K562 (cell line): ENCODE data around the gene SNX1. TPM values are rescaled to one million over a fixed set of nuclear protein-coding genes. Genes with fewer than 3 reads are reported as not detected.

Experiments used
- ATAC-seq: fragments of 200-7000 bp; cut with Tn5 transposase; 3 replicates; pipeline ENCODE4 v1.9.1; 2020; ENCODE audit warnings: moderate library complexity
- BruUV-seq: library from RNA; stranded (reverse); fragments of 400-500 nt; replicated peaks from 2 replicates; lab custom pipeline; 2021; lab: Mats Ljungman, UMichigan
- CTCF ChIA-PET: fragments of 300-600 bp; formaldehyde crosslinking; extraction: SDS; loops from one replicate; lab custom pipeline; 2021; ENCODE audit warnings: low intra/inter-chr PET ratio; lab: Yijun Ruan, JAX
- POLR2A ChIA-PET: fragments of 300-600, 350-650 bp; sonication (Branson Sonifier 250); formaldehyde crosslinking; extraction: SDS; loops from one replicate; lab custom pipeline; 2021; ENCODE audit warnings: antibody characterized with exemption, inconsistent platforms; lab: Yijun Ruan, JAX
- DNase-seq, 4 experiments: peaks; one replicate each; pipeline versions ENCODE4 v3.0.0 to v3.0.0-alpha.2; 2011 to 2018; ENCODE audit warnings: low spot score in 3 of 4, mixed read lengths in 3 of 4; ENCODE audit errors: extremely low read depth in 1 of 4
- FAIRE-seq: peaks from 2 replicates; lab custom pipeline; 2011; peaks lifted over from hg19 to GRCh38; lab: Jason Lieb, UNC
- H2AFZ ChIP-seq: 2 replicates; pipeline ENCODE4 v1.6.0; 2011; ENCODE audit warnings: low read depth, low read length, control low read depth, inconsistent platforms
- H3K27ac ChIP-seq: fragments of 200-600 bp; 3 replicates; pipeline ENCODE4 v1.8.0; 2011; ENCODE audit warnings: low read depth, mild to moderate bottlenecking, control low read depth, inconsistent platforms, low read length, moderate library complexity, mixed read lengths; ENCODE audit errors: extremely low read depth
- H3K27me3 ChIP-seq, 2 experiments: fragments of 300-600 bp in 1 of 2; 2 replicates in 1 of 2; 3 replicates in 1 of 2; pipeline versions ENCODE4 v1.6.0 to v1.8.0; 2011; ENCODE audit warnings: inconsistent platforms in 2 of 2, low read length in 2 of 2, mild to moderate bottlenecking in 1 of 2, mixed read lengths in 1 of 2, moderate library complexity in 1 of 2; ENCODE audit not compliant: control insufficient read depth in 2 of 2, insufficient read depth in 2 of 2
- H3K36me3 ChIP-seq: fragments of 300-600 bp; 3 replicates; pipeline ENCODE4 v1.8.0; 2011; ENCODE audit warnings: mild to moderate bottlenecking, low read length, inconsistent platforms; ENCODE audit not compliant: control insufficient read depth, insufficient read depth
- H3K4me1 ChIP-seq, 2 experiments: fragments of 200-600 bp in 1 of 2; replicated peaks in 1 of 2; 2 replicates in 1 of 2; 3 replicates in 1 of 2; pipeline versions ENCODE4 v1.5.1 to v1.8.0; 2011; ENCODE audit warnings: inconsistent platforms in 2 of 2, low read length in 2 of 2, mild to moderate bottlenecking in 1 of 2, mixed read lengths in 1 of 2, moderate library complexity in 1 of 2; ENCODE audit not compliant: control insufficient read depth in 2 of 2, insufficient read depth in 2 of 2
- H3K4me2 ChIP-seq: 2 replicates; pipeline ENCODE4 v1.6.1; 2011; ENCODE audit warnings: low read length, control low read depth, inconsistent platforms, mixed read lengths; ENCODE audit not compliant: insufficient read depth
- H3K4me3 ChIP-seq: fragments of 200-600 bp; sonication (generic), shearing (Covaris generic); 2 replicates; pipeline ENCODE4 v1.5.1; 2016; ENCODE audit warnings: control low read depth, inconsistent platforms
- H3K79me2 ChIP-seq: fragments of 200-600 bp; 3 replicates; pipeline ENCODE4 v1.8.0; 2011; ENCODE audit warnings: low read length, inconsistent platforms; ENCODE audit not compliant: control insufficient read depth, insufficient read depth
- H3K9ac ChIP-seq, 2 experiments: 2 replicates each; pipeline versions ENCODE4 v1.6.0 to v1.6.1; 2011; ENCODE audit warnings: low read depth in 2 of 2, low read length in 2 of 2, control low read depth in 1 of 2, inconsistent platforms in 1 of 2, mild to moderate bottlenecking in 1 of 2, mixed read lengths in 1 of 2; ENCODE audit not compliant: insufficient read depth in 1 of 2
- H3K9me1 ChIP-seq: one replicate; pipeline ENCODE4 v1.6.0; 2011; ENCODE audit warnings: inconsistent platforms, mild to moderate bottlenecking, low read length, moderate library complexity; ENCODE audit not compliant: control insufficient read depth, insufficient read depth
- H3K9me3 ChIP-seq: replicated peaks from 2 replicates; pipeline ENCODE4 v1.5.1; 2011; ENCODE audit warnings: low read depth, low read length, inconsistent platforms; ENCODE audit not compliant: control insufficient read depth, insufficient read depth
- H4K20me1 ChIP-seq: replicated peaks from 2 replicates; pipeline ENCODE4 v1.6.1; 2011; ENCODE audit warnings: low read length, inconsistent platforms, mixed read lengths; ENCODE audit not compliant: control insufficient read depth, insufficient read depth
- ASH1L ChIP-seq: fragments of 450-650 bp; IDR thresholded peaks from 2 replicates; pipeline ENCODE4 v1.6.1; 2018; ENCODE audit warnings: borderline replicate concordance, mild to moderate bottlenecking, low read depth; ENCODE audit not compliant: partially characterized antibody
- BCL6 ChIP-seq: fragments of 250-450 bp; sonication (Bioruptor Pico); IDR thresholded peaks from 2 replicates; pipeline ENCODE4 v1.4.0; 2020
- BCOR ChIP-seq: fragments of 450-650 bp; IDR thresholded peaks from 2 replicates; pipeline ENCODE4 v1.6.1; 2016
- CBFA2T3 ChIP-seq: fragments of 450-650 bp; IDR thresholded peaks from 2 replicates; pipeline ENCODE4 v1.6.1; 2017
- ID3 ChIP-seq, 2 experiments: fragments of 250-450 bp in 1 of 2; fragments of 450-650 bp in 1 of 2; sonication (Bioruptor Pico) in 1 of 2; IDR thresholded peaks; 2 replicates each; pipeline versions ENCODE4 v1.6.1 to v1.8.0; 2016 to 2021; ENCODE audit warnings: mild to moderate bottlenecking in 2 of 2, moderate library complexity in 2 of 2, missing compliant biosample characterization in 1 of 2, missing genetic modification characterization in 1 of 2
- KHSRP ChIP-seq: fragments of 450-650 bp; IDR thresholded peaks from 2 replicates; pipeline ENCODE4 v1.6.1; 2017
- MAX ChIP-seq: sonication (generic); formaldehyde crosslinking; IDR thresholded peaks from 2 replicates; pipeline ENCODE4 v1.9.0; 2022; ENCODE audit warnings: mild to moderate bottlenecking, missing genetic modification reagents
- POLR2B ChIP-seq: fragments of 450-650 bp; IDR thresholded peaks from 2 replicates; pipeline ENCODE4 v1.6.1; 2018; ENCODE audit warnings: low read depth; ENCODE audit not compliant: partially characterized antibody
- RBM14 ChIP-seq: fragments of 200-400 bp; formaldehyde crosslinking; IDR thresholded peaks from 2 replicates; pipeline ENCODE4 v1.6.1; 2018; ENCODE audit warnings: low read depth, mild to moderate bottlenecking, low read length, moderate library complexity, borderline replicate concordance; ENCODE audit not compliant: insufficient read depth
- RBM25 ChIP-seq: fragments of 200-400 bp; formaldehyde crosslinking; IDR thresholded peaks from 2 replicates; pipeline ENCODE4 v1.6.1; 2018; ENCODE audit warnings: low read length, low read depth, moderate library complexity; ENCODE audit not compliant: severe bottlenecking
- SIN3B ChIP-seq: fragments of 450-650 bp; IDR thresholded peaks from 2 replicates; pipeline ENCODE4 v1.6.1; 2017; ENCODE audit warnings: low read depth, mild to moderate bottlenecking, moderate library complexity
- SMARCA4 ChIP-seq: fragments of 450-650 bp; IDR thresholded peaks from 2 replicates; pipeline ENCODE4 v1.6.1; 2016
- STAT6 ChIP-seq: sonication (generic); formaldehyde crosslinking; IDR thresholded peaks from 2 replicates; pipeline ENCODE4 v1.8.1; 2023; ENCODE audit warnings: mild to moderate bottlenecking, missing genetic modification reagents
- THAP12 ChIP-seq: fragments of 250-450 bp; sonication (Bioruptor Pico); IDR thresholded peaks from 2 replicates; pipeline ENCODE4 v1.9.0; 2021; ENCODE audit warnings: mild to moderate bottlenecking, inconsistent platforms
- ZNF76 ChIP-seq: fragments of 250-450 bp; sonication (Bioruptor Pico); IDR thresholded peaks from 2 replicates; pipeline ENCODE4 v1.4.0; 2020; ENCODE audit warnings: mild to moderate bottlenecking, moderate library complexity, borderline replicate concordance
- WGBS: fragments of 100-300 bp; shearing (Covaris generic); methylation state at CpG from one replicate; pipeline ENCODE4 v1.1.6; 2016; ENCODE audit warnings: low coverage, mixed read lengths; ENCODE audit not compliant: insufficient coverage; ENCODE audit errors: missing lambda C conversion rate; 5-methylcytosine and 5-hydroxymethylcytosine counted together
- in situ Hi-C: fragments of 300-500 bp; cut with MboI; formaldehyde crosslinking; loops from 4 replicates; pipeline ENCODE4 v1.15.0; 2018; ENCODE audit warnings: inconsistent platforms, mixed read lengths
- intact Hi-C: fragments of 100-400 bp; cut with micrococcal nuclease; formaldehyde crosslinking; loops from 2 replicates; pipeline ENCODE4 v1.14.2; 2022
- polyA plus RNA-seq, 8 experiments: library from polyadenylated mRNA; depleted of rRNA in 4 of 8; stranded (reverse) in 5 of 8; unstranded in 3 of 8; fragments of >200 nt; fragmentation: Nextera tagmentation in 2 of 8; fragmentation: Illumina TruSeq in 1 of 8; extraction: Ambion mirVana in 2 of 8; extraction: Trizol in 1 of 8; gene quantifications; 2 replicates each; pipeline versions ENCODE4 v1.2.1 to v1.2.3, GENCODE V29; 2011 to 2014; ENCODE audit warnings: inconsistent platforms in 1 of 8, missing spikeins in 1 of 8
- total RNA-seq, 7 experiments: library from RNA; depleted of rRNA in 6 of 7; stranded (reverse); fragments of >200 nt in 6 of 7; fragmentation: Illumina TruSeq in 2 of 7; extraction: Trizol in 2 of 7; gene quantifications; 2 replicates each; pipeline versions ENCODE4 v1.2.1 to v1.2.3, GENCODE V29; 2011 to 2021; ENCODE audit warnings: low replicate concordance in 1 of 7

The SNX1 gene
- total and polyA plus RNA-seq, 9 of the 15 experiments (the other 6 are each of a cell fraction or from before 2014, with no cell fraction given): 11.0 to 105 (median 59.9) TPM

GRCh38 chr15:64082757-64083156 is 13.0 kb upstream of the SNX1 start:
- Histone ChIP-seq H3K36me3 (peaks cover 50% of the 10 kb centered on the region), H3K9me3 (no peaks in the 10 kb centered on the region), H4K20me1 (no peaks in the 10 kb centered on the region; the same call in 1 of the 2 replicates), H3K4me3 (no peak overlapping the region), H2AFZ (no peak overlapping the region), H3K79me2 (peaks cover 39% of the 10 kb centered on the region), H3K27ac (no peak overlapping the region), H3K27me3 (no peaks in the 10 kb centered on the region), H3K9me1 (no peaks in the 10 kb centered on the region), H3K4me1 (no peaks in the 10 kb centered on the region; a peak in 2 of 5 replicates), H3K4me2 (no peak overlapping the region), H3K9ac (no peak overlapping the region)
- DNase-seq: no peak
- POLR2A ChIA-PET: interaction anchor here (1.4 kb wide), 1 partner anchor 11 kb away, joined by 7 read pairs; the partner anchor contains the start of gene CIAO2A
- in situ Hi-C loops: no loop called here
- CTCF ChIA-PET: no interaction called here
- FAIRE-seq: no peak
- no peak for ATAC-seq
- intact Hi-C loops: no loop called here
- 60% methylated on average over 3 of the region's 3 CpGs for WGBS
- BruUV-seq: no TSS peak
- no peak for TF ChIP-seq MAX (CRISPR knock-in tag)
- peak; percentile 21 for TF ChIP-seq RBM25
- no peak for TF ChIP-seq SIN3B
- no peak for TF ChIP-seq ASH1L
- no peak for TF ChIP-seq KHSRP
- no peak for TF ChIP-seq ID3 (CRISPR knock-in tag; IDR thresholded peaks at IDR 0.05)
- no peak for TF ChIP-seq ID3 (tag; IDR thresholded peaks at IDR 0.05)
- TF ChIP-seq THAP12 (CRISPR knock-in tag): no peak
- TF ChIP-seq CBFA2T3: no peak
- TF ChIP-seq SMARCA4: no peak
- no peak for TF ChIP-seq STAT6 (CRISPR knock-in tag)
- TF ChIP-seq BCOR: peak; percentile 63
- no peak for TF ChIP-seq POLR2B
- no peak for TF ChIP-seq BCL6
- no peak for TF ChIP-seq RBM14
- TF ChIP-seq ZNF76 (CRISPR knock-in tag): no peak
